OCI-LY1 (cell line): ENCODE measurements around the gene LNPEP.

ENCODE experiments used
- CTCF ChIP-seq: fragments of 200-600 bp; sonication (generic), shearing (Covaris generic); IDR thresholded peaks from 2 replicates; pipeline ENCODE4 v1.5.1; 2017; ENCODE audit warnings: mild to moderate bottlenecking, antibody characterized with exemption, low read length, moderate library complexity, mixed read lengths
- EZH2 ChIP-seq: fragments of 200-600 bp; sonication (generic), shearing (Covaris generic); IDR thresholded peaks from 2 replicates; pipeline ENCODE4 v1.8.0; 2017; ENCODE audit warnings: borderline replicate concordance, mixed run types, mild to moderate bottlenecking, antibody characterized with exemption, low read length, moderate library complexity, mixed read lengths

GRCh38 chr5:96901384-96901783, 34.5 kb upstream of the LNPEP start:
- TF ChIP-seq EZH2 (no peak), CTCF (peak; percentile 50; the same call in 1 of the 2 replicates)
